A673 (cell line): ENCODE data around the gene FCRL1. TPM values are rescaled to one million over a fixed set of nuclear protein-coding genes. Genes with fewer than 3 reads are reported as not detected.

ENCODE experiments used
- BruUV-seq: library from RNA; stranded (reverse); fragments of 400-500 nt; replicated peaks from 2 replicates; lab custom pipeline; 2021; lab: Mats Ljungman, UMichigan
- CTCF ChIA-PET: fragments of 300-600 bp; sonication (Branson Sonifier 250); formaldehyde crosslinking; loops from one replicate; lab custom pipeline; 2022; ENCODE audit warnings: antibody characterized with exemption; lab: Charles Lee
- POLR2A ChIA-PET: fragments of 300-600 bp; sonication (Branson Sonifier 250); formaldehyde crosslinking; loops from one replicate; lab custom pipeline; 2022; ENCODE audit warnings: antibody characterized with exemption; ENCODE audit not compliant: low non-redundant PET; lab: Charles Lee
- DNase-seq: peaks from one replicate; pipeline ENCODE4 v3.0.0-alpha.2; 2015; ENCODE audit warnings: low spot score
- H3K27ac ChIP-seq: fragments of 200-600 bp; sonication (generic); 2 replicates; pipeline ENCODE4 v1.5.1; 2016; ENCODE audit warnings: mixed run types, low read depth, mild to moderate bottlenecking, mixed read lengths, antibody characterized with exemption, low read length; ENCODE audit not compliant: poor library complexity, severe bottlenecking
- H3K27me3 ChIP-seq: fragments of 200-600 bp; sonication (generic); replicated peaks from 2 replicates; pipeline ENCODE4 v1.6.1; 2017; ENCODE audit warnings: mixed run types, low read depth, mild to moderate bottlenecking, mixed read lengths, antibody characterized with exemption, low read length; ENCODE audit not compliant: insufficient read depth, poor library complexity
- H3K36me3 ChIP-seq: fragments of 200-600 bp; sonication (generic); 2 replicates; pipeline ENCODE4 v1.6.1; 2016; ENCODE audit warnings: mixed run types, mild to moderate bottlenecking, mixed read lengths, antibody characterized with exemption, low read length; ENCODE audit not compliant: insufficient read depth, poor library complexity, severe bottlenecking
- H3K4me1 ChIP-seq: fragments of 200-600 bp; sonication (generic); 2 replicates; pipeline ENCODE4 v1.6.1; 2017; ENCODE audit warnings: mixed run types, mild to moderate bottlenecking, mixed read lengths, antibody characterized with exemption, low read length; ENCODE audit not compliant: insufficient read depth, poor library complexity, severe bottlenecking
- H3K4me3 ChIP-seq: fragments of 200-600 bp; sonication (generic); 2 replicates; pipeline ENCODE4 v1.5.1; 2016; ENCODE audit warnings: low read depth, mixed run types, mild to moderate bottlenecking, mixed read lengths, low read length; ENCODE audit not compliant: poor library complexity, severe bottlenecking
- H3K9me3 ChIP-seq: fragments of 200-600 bp; sonication (generic); 2 replicates; pipeline ENCODE4 v1.6.1; 2016; ENCODE audit warnings: mixed run types, low read depth, mild to moderate bottlenecking, mixed read lengths, antibody characterized with exemption, low read length; ENCODE audit not compliant: poor library complexity, severe bottlenecking
- EZH2 ChIP-seq: fragments of 200-600 bp; sonication (generic); IDR thresholded peaks from 2 replicates; pipeline ENCODE4 v1.6.1; 2017; ENCODE audit warnings: borderline replicate concordance, low read depth, mild to moderate bottlenecking, mixed read lengths, antibody characterized with exemption, low read length; ENCODE audit not compliant: poor library complexity, severe bottlenecking
- intact Hi-C: fragments of 100-400 bp; cut with micrococcal nuclease; formaldehyde crosslinking; loops from one replicate; pipeline ENCODE4 v1.10.0; 2022; ENCODE audit not compliant: unreplicated experiment
- total RNA-seq: library from RNA; stranded (reverse); gene quantifications from 2 replicates; pipeline ENCODE4 v1.2.3, GENCODE V29; 2021
- TF ChIP-seq, protein P1 (sequence below): fragments of 300-800, 200-600 bp; sonication (generic); conservative IDR thresholded peaks from 2 replicates; pipeline ENCODE4 v1.5.1; 2017; ENCODE audit warnings: low read depth, mild to moderate bottlenecking, antibody characterized with exemption, low read length, moderate library complexity, mixed read lengths

Gene FCRL1
- total RNA-seq, 1 experiment from 2014 or later, result not detected

DNA sequence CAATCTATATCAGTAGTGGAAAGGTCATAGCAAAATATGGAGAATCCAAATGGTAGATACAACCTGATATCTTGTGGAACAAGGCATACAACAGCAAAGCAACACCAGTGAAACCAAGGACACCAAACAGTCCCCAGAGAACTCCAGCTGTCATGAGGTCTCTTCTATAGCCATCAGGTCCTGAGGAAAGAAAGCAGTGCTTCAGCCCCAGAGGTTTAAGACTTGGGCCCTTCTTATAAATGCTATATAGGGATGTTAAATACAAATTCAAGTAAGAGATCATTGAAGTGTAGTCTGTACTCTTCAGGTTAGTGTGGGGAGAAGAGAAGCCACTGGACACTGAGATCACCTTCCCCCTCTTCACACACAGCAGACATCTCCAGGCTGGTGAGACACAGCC lies 53.1 kb downstream of the FCRL1 start:
- BruUV-seq, result no TSS peak
- Histone ChIP-seq H3K4me3 (no peak overlapping the region), H3K4me1 (peaks cover 10% of the 10 kb centered on the region), H3K9me3 (no peaks in the 10 kb centered on the region), H3K27me3 (no peaks in the 10 kb centered on the region), H3K27ac (no peak overlapping the region), H3K36me3 (no peaks in the 10 kb centered on the region)
- no peak for TF ChIP-seq EZH2
- TF ChIP-seq, protein P1, sequence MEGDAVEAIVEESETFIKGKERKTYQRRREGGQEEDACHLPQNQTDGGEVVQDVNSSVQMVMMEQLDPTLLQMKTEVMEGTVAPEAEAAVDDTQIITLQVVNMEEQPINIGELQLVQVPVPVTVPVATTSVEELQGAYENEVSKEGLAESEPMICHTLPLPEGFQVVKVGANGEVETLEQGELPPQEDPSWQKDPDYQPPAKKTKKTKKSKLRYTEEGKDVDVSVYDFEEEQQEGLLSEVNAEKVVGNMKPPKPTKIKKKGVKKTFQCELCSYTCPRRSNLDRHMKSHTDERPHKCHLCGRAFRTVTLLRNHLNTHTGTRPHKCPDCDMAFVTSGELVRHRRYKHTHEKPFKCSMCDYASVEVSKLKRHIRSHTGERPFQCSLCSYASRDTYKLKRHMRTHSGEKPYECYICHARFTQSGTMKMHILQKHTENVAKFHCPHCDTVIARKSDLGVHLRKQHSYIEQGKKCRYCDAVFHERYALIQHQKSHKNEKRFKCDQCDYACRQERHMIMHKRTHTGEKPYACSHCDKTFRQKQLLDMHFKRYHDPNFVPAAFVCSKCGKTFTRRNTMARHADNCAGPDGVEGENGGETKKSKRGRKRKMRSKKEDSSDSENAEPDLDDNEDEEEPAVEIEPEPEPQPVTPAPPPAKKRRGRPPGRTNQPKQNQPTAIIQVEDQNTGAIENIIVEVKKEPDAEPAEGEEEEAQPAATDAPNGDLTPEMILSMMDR, result no peak
- intact Hi-C loops, result no loop called here
- ChIA-PET POLR2A (no interaction called here), CTCF (no interaction called here)
- DNase-seq, result no peak

DNA sequence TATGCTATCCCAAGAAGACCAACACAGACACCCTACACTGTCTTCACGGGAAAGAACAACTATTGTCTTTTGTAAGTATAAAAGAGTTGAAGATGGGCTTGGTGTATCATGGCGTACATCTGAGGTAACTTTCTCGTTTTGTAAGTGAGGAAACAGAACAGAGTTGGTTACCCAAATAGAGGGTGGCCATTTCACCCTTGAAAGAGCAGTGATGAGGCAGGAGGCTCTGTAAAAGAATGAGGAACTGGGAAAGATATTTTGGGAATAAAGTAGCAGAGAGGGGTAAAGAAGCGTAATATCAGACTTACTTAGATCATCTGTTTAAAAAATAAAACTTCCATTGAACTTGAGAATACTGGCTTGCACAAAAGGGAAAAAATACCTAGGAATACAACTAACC lies 61.9 kb downstream of the FCRL1 start:
- ChIA-PET POLR2A (no interaction called here), CTCF (no interaction called here)

DNA sequence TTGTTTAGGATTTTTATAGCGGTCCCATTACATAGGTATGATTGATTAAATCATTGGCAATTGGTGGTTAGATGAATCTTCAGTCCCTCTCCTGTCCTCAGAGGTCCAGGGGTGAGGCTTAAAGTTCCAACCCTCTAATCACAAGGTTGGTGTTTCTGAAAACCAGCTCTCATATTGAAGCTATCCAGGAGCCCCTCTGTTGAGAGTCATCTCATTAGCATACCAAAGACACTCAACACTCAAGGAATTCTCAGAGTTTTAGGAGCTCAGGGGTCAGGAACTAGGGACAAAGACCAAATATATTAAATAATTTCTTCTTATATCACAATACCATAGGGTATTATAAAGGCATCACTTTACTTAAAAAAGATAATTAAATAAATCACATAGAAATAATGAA lies 66.3 kb downstream of the FCRL1 start:
- Histone ChIP-seq H3K27ac (no peak overlapping the region), H3K27me3 (no peaks in the 10 kb centered on the region), H3K9me3 (no peaks in the 10 kb centered on the region), H3K36me3 (no peaks in the 10 kb centered on the region), H3K4me1 (no peaks in the 10 kb centered on the region), H3K4me3 (no peak overlapping the region)
- POLR2A ChIA-PET, result no interaction called here
- TF ChIP-seq, protein P1, result no peak
- no peak for TF ChIP-seq EZH2
- BruUV-seq, result no TSS peak
- DNase-seq, result no peak
- intact Hi-C loops, result no loop called here
- CTCF ChIA-PET, result no interaction called here

More for the DNA sequence above, 61.9 kb downstream of the FCRL1 start:
- no peak for DNase-seq
- no peaks in the 10 kb centered on the region for H3K9me3 ChIP-seq
- no TSS peak for BruUV-seq
- H3K27me3 ChIP-seq, result no peaks in the 10 kb centered on the region
- intact Hi-C loops, result no loop called here
- no peak overlapping the region for H3K27ac ChIP-seq
- TF ChIP-seq EZH2, result no peak
- TF ChIP-seq, protein P1, result no peak
- H3K4me1 ChIP-seq, result no peaks in the 10 kb centered on the region
- H3K4me3 ChIP-seq, result no peak overlapping the region
- no peaks in the 10 kb centered on the region for H3K36me3 ChIP-seq
